H1 (cell line): Measurements from ENCODE around the gene ADD2. TPM values are rescaled to one million over a fixed set of nuclear protein-coding genes. Genes with fewer than 3 reads are reported as not detected.

Source experiments
- CTCF ChIA-PET: fragments of 300-600 bp; sonication (Branson Sonifier 250); formaldehyde crosslinking; loops from one replicate; lab custom pipeline; 2021; ENCODE audit not compliant: partially characterized antibody; lab: Charles Lee
- POLR2A ChIA-PET: fragments of 300-600 bp; sonication (Branson Sonifier 250); formaldehyde crosslinking; loops from one replicate; lab custom pipeline; 2021; ENCODE audit warnings: inconsistent platforms; ENCODE audit not compliant: partially characterized antibody; lab: Charles Lee
- DNase-seq, 2 experiments: peaks; one replicate each; pipeline versions ENCODE4 v3.0.0 to v3.0.0-alpha.2; 2010 to 2022; ENCODE audit warnings: low spot score in 2 of 2, low read depth in 1 of 2, mixed read lengths in 1 of 2
- FAIRE-seq: peaks from 2 replicates; lab custom pipeline; 2011; peaks lifted over from hg19 to GRCh38; lab: Jason Lieb, UNC
- H2AFZ ChIP-seq: 2 replicates; pipeline ENCODE4 v1.8.1; 2012; ENCODE audit warnings: low read length, inconsistent platforms
- H2AK5ac ChIP-seq: 2 replicates; pipeline ENCODE4 v1.6.1; 2013; ENCODE audit warnings: low read depth, low read length
- H2BK120ac ChIP-seq: replicated peaks from 2 replicates; pipeline ENCODE3; 2013; ENCODE audit warnings: low read depth, low read length, inconsistent platforms
- H2BK12ac ChIP-seq: 2 replicates; pipeline ENCODE4 v1.6.1; 2013; ENCODE audit warnings: low read depth, low read length
- H2BK15ac ChIP-seq: 2 replicates; pipeline ENCODE4 v1.6.1; 2013; ENCODE audit warnings: low read length
- H2BK20ac ChIP-seq: 2 replicates; pipeline ENCODE4 v1.6.1; 2013; ENCODE audit warnings: low read length
- H2BK5ac ChIP-seq: 2 replicates; pipeline ENCODE4 v1.6.1; 2013; ENCODE audit warnings: low read depth, low read length
- H3K14ac ChIP-seq: 2 replicates; pipeline ENCODE4 v1.6.1; 2013; ENCODE audit warnings: inconsistent platforms; ENCODE audit not compliant: insufficient read length
- H3K18ac ChIP-seq: 2 replicates; pipeline ENCODE4 v1.6.1; 2013; ENCODE audit warnings: low read length; ENCODE audit errors: extremely low read depth
- H3K23ac ChIP-seq: 2 replicates; pipeline ENCODE4 v1.6.1; 2013; ENCODE audit warnings: inconsistent platforms; ENCODE audit not compliant: insufficient read length
- H3K23me2 ChIP-seq: 2 replicates; pipeline ENCODE4 v1.6.1; 2013; ENCODE audit warnings: low read depth, low read length
- H3K27ac ChIP-seq: 2 replicates; pipeline ENCODE4 v1.6.1; 2011; ENCODE audit warnings: low read depth, low read length, inconsistent platforms
- H3K27me3 ChIP-seq, 4 experiments: replicated peaks in 1 of 4; 1 replicate in 1 of 4; 2 replicates in 3 of 4; pipeline versions ENCODE4 v1.6.1 to v1.8.1; 2011 to 2013; ENCODE audit warnings: low read length in 3 of 4, mild to moderate bottlenecking in 3 of 4, inconsistent platforms in 2 of 4, mixed read lengths in 2 of 4, moderate library complexity in 1 of 4; ENCODE audit not compliant: control insufficient read depth in 3 of 4, insufficient read depth in 3 of 4; ENCODE audit errors: extremely low read depth in 1 of 4
- H3K36me3 ChIP-seq, 4 experiments: 2 replicates each; pipeline versions ENCODE4 v1.6.1 to v1.8.1; 2011 to 2013; ENCODE audit warnings: mild to moderate bottlenecking in 4 of 4, low read length in 3 of 4, moderate library complexity in 2 of 4, control low read depth in 1 of 4, inconsistent platforms in 1 of 4; ENCODE audit not compliant: insufficient read depth in 4 of 4, control insufficient read depth in 2 of 4
- H3K4ac ChIP-seq: replicated peaks from 2 replicates; pipeline ENCODE3; 2013; ENCODE audit warnings: low read length, low read depth, mixed read lengths, inconsistent platforms; ENCODE audit not compliant: insufficient read length
- H3K4me1 ChIP-seq, 4 experiments: replicated peaks in 1 of 4; 1 replicate in 1 of 4; 2 replicates in 3 of 4; pipeline versions ENCODE4 v1.6.1 to v1.8.1; 2011 to 2013; ENCODE audit warnings: low read length in 3 of 4, inconsistent platforms in 2 of 4, mixed read lengths in 1 of 4; ENCODE audit not compliant: insufficient read depth in 4 of 4, control insufficient read depth in 3 of 4
- H3K4me2 ChIP-seq, 2 experiments: 2 replicates each; pipeline versions ENCODE4 v1.6.1 to v1.8.1; 2011 to 2013; ENCODE audit warnings: low read depth in 2 of 2, low read length in 2 of 2, control low read depth in 1 of 2, inconsistent platforms in 1 of 2, mild to moderate bottlenecking in 1 of 2; ENCODE audit not compliant: insufficient read depth in 1 of 2
- H3K4me3 ChIP-seq, 4 experiments: fragments of 200-600, 300-600 bp in 1 of 4; sonication (generic), shearing (Covaris generic), sonication (Bioruptor Twin) in 1 of 4; 2 replicates each; pipeline versions ENCODE4 v1.5.1 to v1.8.1; 2011 to 2016; ENCODE audit warnings: low read length in 4 of 4, low read depth in 3 of 4, control low read depth in 2 of 4, inconsistent platforms in 2 of 4, mild to moderate bottlenecking in 2 of 4, mixed read lengths in 1 of 4, moderate library complexity in 1 of 4; ENCODE audit not compliant: insufficient read depth in 2 of 4; ENCODE audit errors: extremely low read depth in 1 of 4
- H3K56ac ChIP-seq: replicated peaks from 2 replicates; pipeline ENCODE3; 2013; ENCODE audit warnings: low read depth, mild to moderate bottlenecking, mixed read lengths, low read length, inconsistent platforms; ENCODE audit not compliant: insufficient read length
- H3K79me1 ChIP-seq: 2 replicates; pipeline ENCODE4 v1.6.1; 2013; ENCODE audit warnings: low read depth, low read length, control low read depth
- H3K79me2 ChIP-seq, 2 experiments: 2 replicates each; pipeline versions ENCODE4 v1.6.1 to v1.8.1; 2012 to 2013; ENCODE audit warnings: low read length in 2 of 2, mild to moderate bottlenecking in 2 of 2, inconsistent platforms in 1 of 2; ENCODE audit not compliant: insufficient read depth in 2 of 2, control insufficient read depth in 1 of 2
- H3K9ac ChIP-seq, 4 experiments: replicated peaks in 1 of 4; 1 replicate in 1 of 4; 2 replicates in 3 of 4; pipeline versions ENCODE4 v1.6.1 to v1.8.1; 2011 to 2013; ENCODE audit warnings: low read depth in 3 of 4, low read length in 3 of 4, control low read depth in 2 of 4, mild to moderate bottlenecking in 2 of 4, moderate library complexity in 2 of 4, inconsistent platforms in 1 of 4; ENCODE audit errors: extremely low read depth in 1 of 4
- H3K9me3 ChIP-seq, 2 experiments: 2 replicates each; pipeline versions ENCODE4 v1.6.1 to v1.8.1; 2012 to 2013; ENCODE audit warnings: mild to moderate bottlenecking in 2 of 2, moderate library complexity in 2 of 2, control low read depth in 1 of 2, inconsistent platforms in 1 of 2, low read depth in 1 of 2, low read length in 1 of 2, mixed read lengths in 1 of 2; ENCODE audit not compliant: insufficient read depth in 2 of 2
- H4K20me1 ChIP-seq, 2 experiments: replicated peaks in 1 of 2; 2 replicates each; pipeline versions ENCODE3 to v1.8.1; 2011 to 2013; ENCODE audit warnings: inconsistent platforms in 2 of 2, low read length in 2 of 2, mild to moderate bottlenecking in 1 of 2; ENCODE audit not compliant: insufficient read depth in 2 of 2, control insufficient read depth in 1 of 2
- H4K5ac ChIP-seq: 2 replicates; pipeline ENCODE4 v1.6.1; 2013; ENCODE audit warnings: low read length, low read depth, mixed read lengths, inconsistent platforms; ENCODE audit not compliant: insufficient read length
- H4K8ac ChIP-seq: 2 replicates; pipeline ENCODE4 v1.8.0; 2013; ENCODE audit warnings: mild to moderate bottlenecking, moderate library complexity, low read length, inconsistent platforms; ENCODE audit not compliant: insufficient read depth; ENCODE audit errors: extremely low read depth
- H4K91ac ChIP-seq: replicated peaks from 2 replicates; pipeline ENCODE3; 2013; ENCODE audit warnings: low read length, mixed read lengths, inconsistent platforms; ENCODE audit not compliant: insufficient read length
- ASH2L ChIP-seq: fragments of 200-600, 300-600 bp; sonication (generic); IDR thresholded peaks from one replicate; pipeline ENCODE4 v1.7.1; 2017; ENCODE audit warnings: low read length
- ATF3 ChIP-seq: IDR thresholded peaks from 2 replicates; pipeline ENCODE4 v1.6.1; 2011; ENCODE audit warnings: low read depth, mild to moderate bottlenecking, low read length; ENCODE audit not compliant: insufficient read depth
- CBX5 ChIP-seq: fragments of 300-800, 300-1000 bp; sonication (generic); IDR thresholded peaks from 2 replicates; pipeline ENCODE4 v1.7.1; 2016; ENCODE audit warnings: antibody characterized with exemption, low read length, low read depth
- CTBP2 ChIP-seq: IDR thresholded peaks from 2 replicates; pipeline ENCODE4 v1.7.0; 2011; ENCODE audit warnings: borderline replicate concordance, mild to moderate bottlenecking, moderate library complexity, mixed read lengths, low read length; ENCODE audit not compliant: insufficient read depth, insufficient read length
- CTCF ChIP-seq, 3 experiments: IDR thresholded peaks; 1 replicate in 2 of 3; 2 replicates in 1 of 3; pipeline versions ENCODE4 v1.5.1 to v1.6.1; 2011; ENCODE audit warnings: low read length in 3 of 3, mild to moderate bottlenecking in 3 of 3, inconsistent platforms in 2 of 3, low read depth in 1 of 3, moderate library complexity in 1 of 3; ENCODE audit not compliant: insufficient read depth in 1 of 3; ENCODE audit errors: control extremely low read depth in 1 of 3
- HDAC2 ChIP-seq, 2 experiments: fragments of 300-600 bp in 1 of 2; sonication (generic) in 1 of 2; IDR thresholded peaks; 2 replicates each; pipeline ENCODE4 v1.6.1; 2011 to 2012; ENCODE audit warnings: low read depth in 2 of 2, low read length in 2 of 2, mild to moderate bottlenecking in 2 of 2, moderate library complexity in 2 of 2, borderline replicate concordance in 1 of 2, inconsistent platforms in 1 of 2
- POU5F1 ChIP-seq: IDR thresholded peaks from 2 replicates; pipeline ENCODE4 v1.6.1; 2011; ENCODE audit warnings: low read depth, mild to moderate bottlenecking, low read length, moderate library complexity
- RNF2 ChIP-seq: fragments of 200-900, 300-1000 bp; sonication (generic); IDR thresholded peaks from 2 replicates; pipeline ENCODE4 v1.7.1; 2016; ENCODE audit warnings: borderline replicate concordance, low read depth, mild to moderate bottlenecking, antibody characterized with exemption, low read length; ENCODE audit not compliant: poor library complexity, severe bottlenecking; ENCODE audit errors: missing control alignments
- SP1 ChIP-seq: IDR thresholded peaks from 2 replicates; pipeline ENCODE4 v1.6.1; 2011; ENCODE audit warnings: low read depth, low read length
- WGBS, 2 experiments: shearing (Covaris generic) in 1 of 2; methylation state at CpG; one replicate each; pipeline versions ENCODE4 v1.1.6 to v1.1.7; 2013 to 2015; ENCODE audit warnings: low lambda C conversion rate in 2 of 2, mixed read lengths in 2 of 2, inconsistent platforms in 1 of 2, low coverage in 1 of 2, missing lambda C conversion rate in 1 of 2; ENCODE audit not compliant: insufficient replicate concordance in 2 of 2, insufficient coverage in 1 of 2, insufficient read length in 1 of 2; ENCODE audit errors: extremely low coverage in 1 of 2, missing lambda C conversion rate in 1 of 2; 5-methylcytosine and 5-hydroxymethylcytosine counted together
- polyA plus RNA-seq, 7 experiments: library from polyadenylated mRNA; depleted of rRNA in 3 of 7; stranded (reverse) in 5 of 7; unstranded in 2 of 7; fragments of >200 nt in 5 of 7; fragments of 200-250 nt in 2 of 7; gene quantifications; 1 replicate in 5 of 7; 2 replicates in 1 of 7; 4 replicates in 1 of 7; pipeline versions ENCODE4 v1.2.1 to v1.2.3, GENCODE V29; 2011 to 2013; ENCODE audit warnings: missing spikeins in 2 of 7, mixed read lengths in 2 of 7
- total RNA-seq: library from RNA; stranded (reverse); fragmentation: NEBNext Ultra II Directional; extraction: Animal tissue kit (Norgen Biotek cat#: 25700); gene quantifications from 2 replicates; pipeline ENCODE4 v1.2.1, GENCODE V29; 2021
- TF ChIP-seq, protein P1 (sequence below): IDR thresholded peaks from 2 replicates; pipeline ENCODE4 v1.6.1; 2012; ENCODE audit warnings: inconsistent platforms

ADD2 gene
- total and polyA plus RNA-seq, 2 of the 8 experiments (the other 6 are each of a cell fraction or from before 2014, with no cell fraction given): 58.5 to 170 TPM

DNA sequence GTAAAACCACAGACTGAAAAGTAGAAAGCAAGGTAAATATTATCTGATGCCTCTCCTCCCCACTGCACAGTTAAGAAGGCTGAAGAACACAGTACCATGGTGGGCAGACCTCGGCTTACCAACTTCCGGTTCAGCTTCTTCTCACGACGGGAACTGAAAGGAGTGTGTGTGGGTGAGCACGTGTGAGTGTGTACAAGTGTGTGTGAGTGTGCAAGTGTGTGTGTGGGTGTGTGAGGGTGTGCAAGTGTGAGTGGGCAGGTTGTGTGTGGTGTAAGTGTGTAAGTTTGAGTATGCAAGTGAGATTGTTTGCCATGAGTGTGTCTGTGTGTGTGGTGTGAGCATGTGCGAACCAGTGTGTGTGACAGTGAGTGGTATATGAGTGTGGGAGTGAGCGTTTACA, 103.5 kb downstream of the ADD2 start:
- Histone ChIP-seq H3K27me3 (no peaks in the 10 kb centered on the region; a peak in 1 of 7 replicates), H3K14ac (no peak overlapping the region), H2AFZ (no peak overlapping the region), H3K18ac (no peak overlapping the region), H3K27ac (no peak overlapping the region), H3K36me3 (peaks cover 14 to 45% (median 43%) of the 10 kb centered on the region in 4 experiments), H2BK5ac (no peak overlapping the region; the same call in 1 of the 2 replicates), H4K5ac (no peak overlapping the region), H3K56ac (no peak overlapping the region), H3K4me3 (no peak overlapping the region), H3K23me2 (peaks cover 4% of the 10 kb centered on the region; the same call in 1 of the 2 replicates), H2BK12ac (no peak overlapping the region; the same call in 1 of the 2 replicates), H4K8ac (no peak overlapping the region), H3K79me1 (0 out of 2 replicates have a peak, but pooled peaks cover 3% of the 10 kb centered on the region), H2BK20ac (no peak overlapping the region), H3K4me2 (no peak overlapping the region), H2BK120ac (no peak overlapping the region), H4K20me1 (peaks cover 3 to 5% of the 10 kb centered on the region in 2 experiments), H3K79me2 (no peaks in the 10 kb centered on the region), H3K9ac (no peak overlapping the region), H3K23ac (no peak overlapping the region), H3K4ac (no peak overlapping the region), H4K91ac (no peak overlapping the region), H2AK5ac (no peak overlapping the region), H3K4me1 (no peaks in the 10 kb centered on the region), H3K9me3 (no peaks in the 10 kb centered on the region), H2BK15ac (no peak overlapping the region)
- FAIRE-seq (no peak), DNase-seq (no peak)
- WGBS, 2 experiments: 90 to 100% methylated on average over 1 to 7 of the region's 7 CpGs
- ChIA-PET CTCF (no interaction called here), POLR2A (no interaction called here)
- TF ChIP-seq HDAC2 (IDR thresholded peaks at IDR 0.05; ENCODE audit: borderline replicate concordance in 1 of 2, low read depth in 2 of 2, low read length in 2 of 2) (no peak), ATF3 (no peak), CTBP2 (no peak), ASH2L (no peak), RNF2 (no peak), SP1 (no peak), POU5F1 (no peak), CBX5 (no peak), CTCF (IDR thresholded peaks at IDR 0.05; ENCODE audit: control extremely low read depth in 1 of 3, insufficient read depth in 1 of 3, low read depth in 1 of 3, low read length in 3 of 3) (no peak)
- TF ChIP-seq, protein P1, sequence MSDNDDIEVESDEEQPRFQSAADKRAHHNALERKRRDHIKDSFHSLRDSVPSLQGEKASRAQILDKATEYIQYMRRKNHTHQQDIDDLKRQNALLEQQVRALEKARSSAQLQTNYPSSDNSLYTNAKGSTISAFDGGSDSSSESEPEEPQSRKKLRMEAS: no peak
